SK-N-SH (cell line): Measurements from ENCODE around the gene NRF1. TPM values are rescaled to one million over a fixed set of nuclear protein-coding genes. Genes with fewer than 3 reads are reported as not detected.

Source experiments
- CTCF ChIA-PET: fragments of 300-600, 350-600 bp; formaldehyde crosslinking; extraction: SDS; loops from one replicate; lab custom pipeline; 2021; lab: Yijun Ruan, JAX
- POLR2A ChIA-PET: fragments of 350-600 bp; sonication (Branson Sonifier 250); formaldehyde crosslinking; extraction: SDS; loops from one replicate; lab custom pipeline; 2020; ENCODE audit warnings: antibody characterized with exemption, inconsistent platforms; lab: Yijun Ruan, JAX
- DNase-seq: peaks from one replicate; pipeline ENCODE4 v3.0.0; 2012
- H2AFZ ChIP-seq: fragments of 200-600 bp; sonication (generic); 2 replicates; pipeline ENCODE4 v1.8.1; 2016; ENCODE audit warnings: antibody characterized with exemption, mild to moderate bottlenecking, low read depth
- H3F3A ChIP-seq: fragments of 200-600 bp; sonication (generic); replicated peaks from 2 replicates; pipeline ENCODE3; 2016; ENCODE audit warnings: antibody characterized with exemption, mild to moderate bottlenecking; ENCODE audit not compliant: insufficient read depth
- H3K27ac ChIP-seq, 2 experiments: fragments of 200-500 bp in 1 of 2; fragments of 200-600 bp in 1 of 2; sonication (Bioruptor generic) in 1 of 2; sonication (generic), shearing (Covaris generic) in 1 of 2; 2 replicates each; pipeline versions ENCODE4 v1.5.1 to v1.6.1; 2014 to 2016; ENCODE audit warnings: low read depth in 2 of 2, inconsistent platforms in 1 of 2, low read length in 1 of 2, mild to moderate bottlenecking in 1 of 2, mixed read lengths in 1 of 2
- H3K27me3 ChIP-seq: fragments of 200-600 bp; sonication (generic), shearing (Covaris generic); 2 replicates; pipeline ENCODE4 v1.6.1; 2016; ENCODE audit warnings: mixed run types; ENCODE audit not compliant: insufficient read depth
- H3K36me3 ChIP-seq, 2 experiments: fragments of 200-500 bp in 1 of 2; fragments of 200-600 bp in 1 of 2; sonication (Bioruptor generic) in 1 of 2; sonication (generic) in 1 of 2; replicated peaks in 1 of 2; 2 replicates each; pipeline versions ENCODE3 to v1.5.1; 2014 to 2016; ENCODE audit warnings: low read length in 1 of 2, mild to moderate bottlenecking in 1 of 2; ENCODE audit not compliant: insufficient read depth in 2 of 2, control insufficient read depth in 1 of 2
- H3K4me1 ChIP-seq, 2 experiments: fragments of 200-500 bp in 1 of 2; fragments of 200-600 bp in 1 of 2; sonication (Bioruptor generic) in 1 of 2; sonication (generic), shearing (Covaris generic) in 1 of 2; 2 replicates each; pipeline versions ENCODE4 v1.5.1 to v1.6.1; 2014 to 2016; ENCODE audit warnings: low read depth in 1 of 2, low read length in 1 of 2, mixed run types in 1 of 2; ENCODE audit not compliant: insufficient read depth in 2 of 2, control insufficient read depth in 1 of 2
- H3K4me2 ChIP-seq: fragments of 200-600 bp; sonication (generic), shearing (Covaris generic); 2 replicates; pipeline ENCODE4 v1.6.1; 2017; ENCODE audit warnings: mixed run types
- H3K4me3 ChIP-seq, 2 experiments: fragments of 200-500 bp in 1 of 2; fragments of 200-600 bp in 1 of 2; sonication (Bioruptor generic) in 1 of 2; sonication (generic), shearing (Covaris generic) in 1 of 2; 2 replicates each; pipeline versions ENCODE4 v1.5.1 to v1.8.1; 2014 to 2016; ENCODE audit warnings: low read depth in 2 of 2, inconsistent platforms in 1 of 2, low read length in 1 of 2, mild to moderate bottlenecking in 1 of 2, mixed read lengths in 1 of 2, moderate library complexity in 1 of 2
- H3K79me2 ChIP-seq: fragments of 200-600 bp; sonication (generic); 2 replicates; pipeline ENCODE4 v1.8.1; 2017; ENCODE audit warnings: mild to moderate bottlenecking; ENCODE audit not compliant: insufficient read depth
- H3K9ac ChIP-seq: fragments of 200-600 bp; sonication (generic); 2 replicates; pipeline ENCODE4 v1.6.1; 2017; ENCODE audit warnings: mixed run types
- H3K9me2 ChIP-seq: fragments of 200-600 bp; sonication (generic); 2 replicates; pipeline ENCODE4 v1.6.1; 2017; ENCODE audit warnings: mixed run types
- H3K9me3 ChIP-seq: fragments of 200-600 bp; sonication (generic); 2 replicates; pipeline ENCODE4 v1.6.1; 2017; ENCODE audit warnings: mixed run types, mild to moderate bottlenecking, moderate library complexity
- H4K20me1 ChIP-seq: fragments of 200-600 bp; sonication (generic); 2 replicates; pipeline ENCODE4 v1.6.1; 2017; ENCODE audit warnings: mild to moderate bottlenecking, mixed run types; ENCODE audit not compliant: insufficient read depth
- ELF1 ChIP-seq: IDR thresholded peaks from 2 replicates; pipeline ENCODE4 v1.4.0; 2012
- EZH2phosphoT487 ChIP-seq: fragments of 200-600 bp; sonication (generic); IDR thresholded peaks from 2 replicates; pipeline ENCODE4 v1.6.1; 2017; ENCODE audit warnings: low read depth, mixed run types, mild to moderate bottlenecking, antibody characterized with exemption, moderate library complexity, borderline replicate concordance
- FOSL2 ChIP-seq: IDR thresholded peaks from 2 replicates; pipeline ENCODE4 v1.4.0; 2012; ENCODE audit warnings: low read depth, mild to moderate bottlenecking, moderate library complexity, borderline replicate concordance
- NRF1 ChIP-seq: IDR thresholded peaks from 2 replicates; pipeline ENCODE4 v1.6.1; 2012; ENCODE audit warnings: low read depth, mild to moderate bottlenecking, low read length
- PBX3 ChIP-seq: IDR thresholded peaks from 2 replicates; pipeline ENCODE4; 2012
- SMC3 ChIP-seq: IDR thresholded peaks from 2 replicates; pipeline ENCODE4 v1.6.1; 2012; ENCODE audit warnings: low read depth, low read length, improper control_type of control experiment
- TCF12 ChIP-seq: IDR thresholded peaks from 2 replicates; pipeline ENCODE4 v1.4.0; 2012
- USF1 ChIP-seq: IDR thresholded peaks from 2 replicates; pipeline ENCODE4 v1.4.0; 2012; ENCODE audit warnings: low read depth, borderline replicate concordance
- WGBS: methylation state at CpG from one replicate; pipeline ENCODE4 v1.1.6; 2017; ENCODE audit warnings: low lambda C conversion rate; 5-methylcytosine and 5-hydroxymethylcytosine counted together
- polyA plus RNA-seq, 3 experiments: library from polyadenylated mRNA; depleted of rRNA; stranded (reverse); fragments of >200 nt; gene quantifications; 2 replicates each; pipeline ENCODE4 v1.2.3, GENCODE V29; 2012
- TF ChIP-seq, protein P1 (sequence below): fragments of 200-600 bp; sonication (generic); IDR thresholded peaks from 2 replicates; pipeline ENCODE4 v1.6.1; 2017; ENCODE audit warnings: antibody characterized with exemption, mild to moderate bottlenecking, moderate library complexity
- TF ChIP-seq, protein P2 (sequence below): fragments of 150-350 bp; IDR thresholded peaks from 2 replicates; pipeline ENCODE4 v1.6.1; 2016; ENCODE audit warnings: mild to moderate bottlenecking, low read depth, low read length

NRF1 gene
- polyA plus RNA-seq, 1 of the 3 experiments (the other 2 are of a cell fraction): 10.9 TPM

GRCh38 chr7:129616530-129616929 is 5.0 kb downstream of the NRF1 start (continued):
- TF ChIP-seq EZH2phosphoT487 (no peak), ELF1 (no peak), SMC3 (no peak), FOSL2 (no peak)
- TF ChIP-seq, protein P1, sequence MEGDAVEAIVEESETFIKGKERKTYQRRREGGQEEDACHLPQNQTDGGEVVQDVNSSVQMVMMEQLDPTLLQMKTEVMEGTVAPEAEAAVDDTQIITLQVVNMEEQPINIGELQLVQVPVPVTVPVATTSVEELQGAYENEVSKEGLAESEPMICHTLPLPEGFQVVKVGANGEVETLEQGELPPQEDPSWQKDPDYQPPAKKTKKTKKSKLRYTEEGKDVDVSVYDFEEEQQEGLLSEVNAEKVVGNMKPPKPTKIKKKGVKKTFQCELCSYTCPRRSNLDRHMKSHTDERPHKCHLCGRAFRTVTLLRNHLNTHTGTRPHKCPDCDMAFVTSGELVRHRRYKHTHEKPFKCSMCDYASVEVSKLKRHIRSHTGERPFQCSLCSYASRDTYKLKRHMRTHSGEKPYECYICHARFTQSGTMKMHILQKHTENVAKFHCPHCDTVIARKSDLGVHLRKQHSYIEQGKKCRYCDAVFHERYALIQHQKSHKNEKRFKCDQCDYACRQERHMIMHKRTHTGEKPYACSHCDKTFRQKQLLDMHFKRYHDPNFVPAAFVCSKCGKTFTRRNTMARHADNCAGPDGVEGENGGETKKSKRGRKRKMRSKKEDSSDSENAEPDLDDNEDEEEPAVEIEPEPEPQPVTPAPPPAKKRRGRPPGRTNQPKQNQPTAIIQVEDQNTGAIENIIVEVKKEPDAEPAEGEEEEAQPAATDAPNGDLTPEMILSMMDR: no peak

- H3K9ac ChIP-seq: no peak overlapping the region
- peak overlapping the region; percentile 19; the same call in 1 of the 2 replicates for H3K4me2 ChIP-seq
Measured at GRCh38 chr7:129617178-129617577, 5.7 kb downstream of the NRF1 start.

More at GRCh38 chr7:129617178-129617577, 5.7 kb downstream of the NRF1 start:
- 94% methylated on average over 3 of the region's 3 CpGs for WGBS
- H3K4me1 ChIP-seq: peaks cover 4 to 18% of the 10 kb centered on the region in 2 experiments
- no peaks in the 10 kb centered on the region for H3F3A ChIP-seq
- no peaks in the 10 kb centered on the region for H3K9me3 ChIP-seq
- TF ChIP-seq PBX3 (no peak), TCF12 (no peak), NRF1 (no peak), USF1 (no peak)
- TF ChIP-seq, protein P2, sequence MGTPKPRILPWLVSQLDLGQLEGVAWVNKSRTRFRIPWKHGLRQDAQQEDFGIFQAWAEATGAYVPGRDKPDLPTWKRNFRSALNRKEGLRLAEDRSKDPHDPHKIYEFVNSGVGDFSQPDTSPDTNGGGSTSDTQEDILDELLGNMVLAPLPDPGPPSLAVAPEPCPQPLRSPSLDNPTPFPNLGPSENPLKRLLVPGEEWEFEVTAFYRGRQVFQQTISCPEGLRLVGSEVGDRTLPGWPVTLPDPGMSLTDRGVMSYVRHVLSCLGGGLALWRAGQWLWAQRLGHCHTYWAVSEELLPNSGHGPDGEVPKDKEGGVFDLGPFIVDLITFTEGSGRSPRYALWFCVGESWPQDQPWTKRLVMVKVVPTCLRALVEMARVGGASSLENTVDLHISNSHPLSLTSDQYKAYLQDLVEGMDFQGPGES: no peak
- TF ChIP-seq, all 33 proteins: peak for 0
- Histone ChIP-seq H3K27me3 (no peaks in the 10 kb centered on the region), H4K20me1 (peaks cover 77% of the 10 kb centered on the region), H2AFZ (no peak overlapping the region), H3K27ac (no peak overlapping the region), H3K36me3 (peaks cover 0 to 14% of the 10 kb centered on the region in 2 experiments), H3K79me2 (peaks cover 99% of the 10 kb centered on the region), H3K9me2 (no peaks in the 10 kb centered on the region), H3K4me3 (no peak overlapping the region)
- DNase-seq: no peak
- ChIA-PET CTCF (interaction anchor here (1.2 to 15.7 kb wide), 5 partner anchors 15 to 399 kb away, joined by 3 to 214 read pairs (median 6); no protein-coding TSS in a partner anchor), POLR2A (no interaction called here)
